SIG-M5 treated with dmso at 0.1 percent for 504 hours (cell line): ENCODE data around the gene ANKS1B.
A peak's percentile ranks its signal among the peaks of the same experiment; 100 is the strongest.
"Not testable (repeated sequence)": the region's sequence is repeated elsewhere in the genome, so short reads cannot be mapped to it uniquely, and the experiment has no call there.

Source experiments
- DNase-seq: peaks from one replicate; lab custom pipeline; 2025; ENCODE audit not compliant: unreplicated experiment; lab: John Stamatoyannopoulos, UW

The ANKS1B gene

GRCh38 chr12:98980508-98980907 lies 1004.2 kb downstream of the ANKS1B start:
- DNase-seq: no peak

- DNase-seq: no peak
Observed at GRCh38 chr12:98977186-98977585, 1007.5 kb downstream of the ANKS1B start.

- no peak for DNase-seq
Observed at GRCh38 chr12:98974767-98975381, 1009.9 kb downstream of the ANKS1B start.

GRCh38 chr12:98973395-98973794 lies 1011.3 kb downstream of the ANKS1B start:
- DNase-seq: no peak

GRCh38 chr12:98970950-98971349 lies 1013.8 kb downstream of the ANKS1B start:
- no peak for DNase-seq

- DNase-seq: no peak
Observed at GRCh38 chr12:98970210-98970609, 1014.5 kb downstream of the ANKS1B start.

- no peak for DNase-seq
Observed at GRCh38 chr12:98968896-98969295, 1015.8 kb downstream of the ANKS1B start.

GRCh38 chr12:98957135-98957534 lies 1027.6 kb downstream of the ANKS1B start:
- not testable (repeated sequence) for DNase-seq

- peak; percentile 22 for DNase-seq
Observed at GRCh38 chr12:98955284-98955683, 1029.5 kb downstream of the ANKS1B start.

- DNase-seq: no peak
Observed at GRCh38 chr12:98954506-98954905, 1030.2 kb downstream of the ANKS1B start.

- no peak for DNase-seq
Observed at GRCh38 chr12:98951406-98951805, 1033.3 kb downstream of the ANKS1B start.

- no peak for DNase-seq
Observed at GRCh38 chr12:98948343-98948949, 1036.3 kb downstream of the ANKS1B start.

GRCh38 chr12:98945864-98946263 lies 1038.9 kb downstream of the ANKS1B start:
- no peak for DNase-seq

GRCh38 chr12:98939926-98940325 lies 1044.8 kb downstream of the ANKS1B start:
- no peak for DNase-seq

- DNase-seq: peak; percentile 44
Observed at GRCh38 chr12:98939350-98939749, 1045.4 kb downstream of the ANKS1B start.

- DNase-seq: no peak
Observed at GRCh38 chr12:98935847-98936246, 1048.9 kb downstream of the ANKS1B start.

- DNase-seq: no peak
Observed at GRCh38 chr12:98922871-98923270, 1061.9 kb downstream of the ANKS1B start.

GRCh38 chr12:98918176-98918863 lies 1066.4 kb downstream of the ANKS1B start:
- no peak for DNase-seq

GRCh38 chr12:98916106-98916505 lies 1068.6 kb downstream of the ANKS1B start:
- no peak for DNase-seq

GRCh38 chr12:98912401-98912974 lies 1072.2 kb downstream of the ANKS1B start:
- DNase-seq: no peak

GRCh38 chr12:98911396-98911795 lies 1073.3 kb downstream of the ANKS1B start:
- no peak for DNase-seq

GRCh38 chr12:98909746-98910145 lies 1075.0 kb downstream of the ANKS1B start:
- no peak for DNase-seq
